Common myeloid progenitor, CD34-positive (primary cell): ENCODE data around the gene ERN1.

Source experiments
- CTCF ChIA-PET: fragments of 350-600 bp; sonication (Branson Sonifier 250); formaldehyde crosslinking; loops from one replicate; lab custom pipeline; 2021; ENCODE audit warnings: antibody characterized with exemption; lab: Charles Lee
- POLR2A ChIA-PET: fragments of 350-600 bp; sonication (Branson Sonifier 250); formaldehyde crosslinking; loops from one replicate; lab custom pipeline; 2021; ENCODE audit warnings: antibody characterized with exemption; lab: Charles Lee
- DNase-seq, 3 donors: peaks; one replicate each; pipeline versions ENCODE4 v3.0.0 to v3.0.0-alpha.2; 2013
- H3K27ac ChIP-seq, 2 experiments: 1 replicate in 1 of 2; 2 replicates in 1 of 2; pipeline ENCODE4 v1.7.0; 2013; ENCODE audit warnings: inconsistent platforms in 2 of 2, low read length in 2 of 2, mild to moderate bottlenecking in 2 of 2, low read depth in 1 of 2, moderate library complexity in 1 of 2; ENCODE audit not compliant: severe bottlenecking in 2 of 2, insufficient read depth in 1 of 2, poor library complexity in 1 of 2
- H3K27me3 ChIP-seq, 5 experiments: replicated peaks in 2 of 5; 1 replicate in 3 of 5; 2 replicates in 2 of 5; pipeline versions ENCODE4 v1.6.1 to v1.7.0; 2013; ENCODE audit warnings: low read length in 4 of 5, mild to moderate bottlenecking in 2 of 5, moderate library complexity in 2 of 5, inconsistent platforms in 1 of 5; ENCODE audit not compliant: insufficient read depth in 5 of 5, control insufficient read depth in 4 of 5
- H3K36me3 ChIP-seq, 4 experiments: 1 replicate in 2 of 4; 2 replicates in 2 of 4; pipeline versions ENCODE4 v1.6.1 to v1.7.0; 2013; ENCODE audit warnings: low read length in 3 of 4, control low read depth in 1 of 4, mild to moderate bottlenecking in 1 of 4; ENCODE audit not compliant: control insufficient read depth in 4 of 4, insufficient read depth in 4 of 4
- H3K4me1 ChIP-seq, 4 experiments: 1 replicate in 3 of 4; 2 replicates in 1 of 4; pipeline versions ENCODE4 v1.6.1 to v1.7.1; 2013; ENCODE audit warnings: low read length in 3 of 4, mild to moderate bottlenecking in 3 of 4, control low read depth in 1 of 4, inconsistent platforms in 1 of 4, moderate library complexity in 1 of 4; ENCODE audit not compliant: control insufficient read depth in 4 of 4, insufficient read depth in 4 of 4; ENCODE audit errors: control extremely low read depth in 1 of 4
- H3K4me3 ChIP-seq, 7 experiments: 1 replicate in 4 of 7; 2 replicates in 3 of 7; pipeline versions ENCODE4 v1.5.1 to v1.7.0; 2013; ENCODE audit warnings: mild to moderate bottlenecking in 7 of 7, low read length in 6 of 7, moderate library complexity in 6 of 7, inconsistent platforms in 2 of 7, low read depth in 2 of 7, control low read depth in 1 of 7; ENCODE audit not compliant: insufficient read depth in 4 of 7, control insufficient read depth in 1 of 7; ENCODE audit errors: extremely low read depth in 1 of 7
- H3K9me3 ChIP-seq, 5 experiments: 1 replicate in 4 of 5; 2 replicates in 1 of 5; pipeline versions ENCODE4 v1.6.1 to v1.7.1; 2013; ENCODE audit warnings: low read length in 4 of 5, mild to moderate bottlenecking in 2 of 5, inconsistent platforms in 1 of 5, low read depth in 1 of 5, moderate library complexity in 1 of 5; ENCODE audit not compliant: control insufficient read depth in 4 of 5, insufficient read depth in 2 of 5; ENCODE audit errors: control extremely low read depth in 1 of 5
- WGBS: methylation state at CpG from one replicate; pipeline ENCODE4 v1.1.5; 2013; ENCODE audit not compliant: insufficient coverage; 5-methylcytosine and 5-hydroxymethylcytosine counted together

The ERN1 gene

GRCh38 chr17:64095144-64095882 lies 34.6 kb downstream of the ERN1 start:
- H3K4me3 ChIP-seq = no peak overlapping the region
- POLR2A ChIA-PET = interaction anchor here (0.6 to 0.7 kb wide), 2 partner anchors 8 to 21 kb away, joined by 4 read pairs; no protein-coding TSS in a partner anchor
- DNase-seq = no peak

GRCh38 chr17:64094412-64094811 lies 35.5 kb downstream of the ERN1 start:
- WGBS = 100% methylated on average over 3 of the region's 7 CpGs
- Histone ChIP-seq H3K27me3 (no peaks in the 10 kb centered on the region), H3K36me3 (peaks cover 0 to 9% (median under 1%) of the 10 kb centered on the region in 4 experiments), H3K27ac (no peak overlapping the region), H3K9me3 (no peaks in the 10 kb centered on the region), H3K4me3 (no peak overlapping the region), H3K4me1 (peaks cover 0 to 7% (median 5%) of the 10 kb centered on the region in 4 experiments)
- DNase-seq = no peak
- ChIA-PET CTCF (interaction anchor here (0.9 kb wide), 1 partner anchor 8 kb away, joined by 3 read pairs; no protein-coding TSS in a partner anchor), POLR2A (interaction anchor here (0.6 kb wide), 1 partner anchor 9 kb away, joined by 4 read pairs; no protein-coding TSS in a partner anchor)

More at GRCh38 chr17:64095144-64095882, 34.6 kb downstream of the ERN1 start:
- Histone ChIP-seq H3K27ac (no peak overlapping the region), H3K27me3 (no peaks in the 10 kb centered on the region), H3K9me3 (no peaks in the 10 kb centered on the region), H3K4me1 (peaks cover 0 to 7% (median 5%) of the 10 kb centered on the region in 4 experiments), H3K36me3 (peaks cover 0 to 9% (median under 1%) of the 10 kb centered on the region in 4 experiments)
- WGBS = 90% methylated on average over 7 of the region's 7 CpGs
- CTCF ChIA-PET = interaction anchor here (0.8 to 1.2 kb wide), 3 partner anchors 9 to 32 kb away, joined by 3 to 4 read pairs (median 3); no protein-coding TSS in a partner anchor

GRCh38 chr17:64092952-64093451 lies 36.9 kb downstream of the ERN1 start:
- peaks cover under 1 to 8% (median 6%) of the 10 kb centered on the region in 4 experiments for H3K4me1 ChIP-seq
- CTCF ChIA-PET = interaction anchor here (0.7 to 2.2 kb wide), 4 partner anchors 11 to 41 kb away, joined by 3 to 12 read pairs (median 7); no protein-coding TSS in a partner anchor
- WGBS = 100% methylated on average over 1 of the region's 4 CpGs
- no peaks in the 10 kb centered on the region for H3K9me3 ChIP-seq
- H3K36me3 ChIP-seq = peaks cover 0 to 9% (median under 1%) of the 10 kb centered on the region in 4 experiments
- POLR2A ChIA-PET = no interaction called here
- DNase-seq = no peak
- H3K4me3 ChIP-seq = no peak overlapping the region
- H3K27ac ChIP-seq = no peak overlapping the region
- no peaks in the 10 kb centered on the region for H3K27me3 ChIP-seq

GRCh38 chr17:64092113-64092512 lies 37.8 kb downstream of the ERN1 start:
- CTCF ChIA-PET = interaction anchor here (1.2 to 2.2 kb wide), 3 partner anchors 21 to 42 kb away, joined by 7 to 12 read pairs (median 7); no protein-coding TSS in a partner anchor
- Histone ChIP-seq H3K27ac (no peak overlapping the region), H3K4me1 (peaks cover 6 to 14% (median 9%) of the 10 kb centered on the region in 4 experiments), H3K4me3 (no peak overlapping the region), H3K27me3 (no peaks in the 10 kb centered on the region), H3K36me3 (peaks cover 0 to 8% (median under 1%) of the 10 kb centered on the region in 4 experiments), H3K9me3 (no peaks in the 10 kb centered on the region)
- DNase-seq = no peak
- POLR2A ChIA-PET = no interaction called here
- 93% methylated on average over 2 of the region's 2 CpGs for WGBS

- ChIA-PET CTCF (no interaction called here), POLR2A (no interaction called here)
- 98% methylated on average over 5 of the region's 6 CpGs for WGBS
- Histone ChIP-seq H3K9me3 (no peaks in the 10 kb centered on the region), H3K4me3 (no peak overlapping the region), H3K27me3 (no peaks in the 10 kb centered on the region), H3K36me3 (peaks cover 0 to 3% (median 0%) of the 10 kb centered on the region in 4 experiments), H3K4me1 (peaks cover 6 to 13% (median 9%) of the 10 kb centered on the region in 4 experiments), H3K27ac (no peak overlapping the region)
- DNase-seq = no peak
Measured at GRCh38 chr17:64091571-64091970, 38.4 kb downstream of the ERN1 start.

- no peak for DNase-seq
- no peak overlapping the region for H3K4me3 ChIP-seq
- ChIA-PET CTCF (no interaction called here), POLR2A (no interaction called here)
- H3K36me3 ChIP-seq = peaks cover 0 to 3% (median 0%) of the 10 kb centered on the region in 4 experiments
- no peak overlapping the region for H3K27ac ChIP-seq
- no peaks in the 10 kb centered on the region for H3K9me3 ChIP-seq
- H3K27me3 ChIP-seq = no peaks in the 10 kb centered on the region
- WGBS = 97% methylated on average over 3 of the region's 3 CpGs
- H3K4me1 ChIP-seq = peaks cover 6 to 13% (median 9%) of the 10 kb centered on the region in 4 experiments
Measured at GRCh38 chr17:64091116-64091515, 38.8 kb downstream of the ERN1 start.
